CD4-positive, alpha-beta T cell treated with Interleukin-10 for 1 hour (primary cell): ENCODE results near the gene SPINK14.

ENCODE experiments used
- DNase-seq: peaks from one replicate; pipeline ENCODE4 v3.0.0-alpha.2; 2020

Gene SPINK14

DNA sequence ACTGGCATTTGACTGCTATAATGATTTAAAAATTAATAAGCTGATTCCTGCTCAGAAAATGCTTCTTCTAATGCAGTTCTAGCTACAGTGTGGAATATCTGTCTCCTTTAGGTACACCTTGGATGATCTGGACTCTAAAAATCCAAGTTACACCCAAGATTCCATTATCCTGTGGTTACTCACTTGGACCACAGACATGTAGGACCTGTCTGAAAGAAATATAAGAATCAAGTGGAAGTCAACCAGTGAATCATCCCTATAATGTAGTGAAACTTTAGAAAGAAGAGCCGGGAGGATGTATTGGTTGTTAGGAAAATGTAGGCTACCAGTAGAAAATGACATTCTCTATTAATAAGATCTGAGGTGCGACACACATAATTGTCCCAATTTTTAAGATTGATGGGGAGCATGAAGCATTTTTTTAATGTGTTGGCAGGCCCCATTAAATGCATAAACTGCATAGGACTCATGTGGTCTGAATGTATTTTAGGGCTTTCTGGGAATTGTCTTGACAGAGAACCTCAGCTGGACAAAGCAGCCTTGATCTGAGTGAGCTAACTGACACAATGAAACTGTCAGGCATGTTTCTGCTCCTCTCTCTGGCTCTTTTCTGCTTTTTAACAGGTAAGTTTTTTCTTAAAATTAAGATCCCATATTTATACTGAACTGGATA is 34.3 kb downstream of the SPINK14 start, which contains the start of gene SPINK6:
SPINK6 (plus strand) TSS at position 512 of the 673 bp plus-strand sequence; CDS start at position 567, 55 bp downstream.
- no peak for DNase-seq

DNA sequence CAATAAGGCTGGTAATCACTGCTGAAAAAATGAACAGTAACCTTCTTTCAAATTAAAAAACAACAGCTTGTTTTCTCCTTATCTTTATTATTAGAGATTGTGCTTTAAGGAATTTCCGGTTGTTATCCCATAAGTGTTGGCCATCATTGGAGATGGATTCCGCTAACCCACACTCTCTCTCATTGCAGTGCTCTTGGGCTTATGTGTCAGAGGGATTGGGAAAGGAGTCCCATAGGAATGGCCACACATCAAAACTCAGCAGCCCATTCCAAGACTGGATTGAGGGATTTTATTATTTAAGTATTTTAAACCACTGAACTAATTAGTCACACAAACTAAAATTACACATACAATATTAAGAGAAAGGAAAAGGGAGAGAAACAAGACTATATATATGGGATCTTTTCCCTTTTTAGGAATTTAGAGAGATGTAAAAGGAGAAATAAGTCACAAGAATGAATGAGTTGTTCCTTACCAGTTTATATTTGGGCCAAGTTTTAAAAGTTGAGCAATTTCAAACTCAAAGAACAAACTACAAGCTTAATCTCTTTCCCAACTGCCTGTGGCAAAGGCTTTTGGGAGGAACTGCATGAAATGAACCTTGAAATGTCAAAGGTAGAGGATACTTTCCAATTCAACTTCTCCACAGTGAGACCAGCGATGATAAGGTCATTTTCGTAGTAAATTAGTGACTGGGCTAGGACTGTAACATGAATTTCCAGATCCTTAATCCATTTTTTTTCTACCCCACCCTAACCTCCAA is 36.9 kb downstream of the SPINK14 start:
- no peak for DNase-seq

DNA sequence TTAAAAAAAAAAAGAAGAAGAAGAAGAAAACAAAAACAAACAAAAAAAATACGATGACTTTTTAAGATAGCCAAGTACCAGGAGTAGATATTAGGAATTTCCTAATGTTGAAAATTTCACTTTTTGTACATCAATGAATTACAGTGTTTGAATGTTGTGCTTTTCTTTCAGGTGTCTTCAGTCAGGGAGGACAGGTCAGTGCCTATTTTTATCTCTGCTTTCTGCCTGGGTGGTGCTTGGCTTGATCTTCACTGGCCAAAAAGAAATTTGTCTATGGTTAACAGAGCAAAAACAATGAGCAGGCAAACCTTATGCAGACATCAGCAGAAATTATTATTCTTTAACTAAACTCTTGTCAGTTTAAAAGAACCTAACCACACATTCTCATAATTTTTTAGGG is 37.5 kb downstream of the SPINK14 start:
- DNase-seq: no peak

DNA sequence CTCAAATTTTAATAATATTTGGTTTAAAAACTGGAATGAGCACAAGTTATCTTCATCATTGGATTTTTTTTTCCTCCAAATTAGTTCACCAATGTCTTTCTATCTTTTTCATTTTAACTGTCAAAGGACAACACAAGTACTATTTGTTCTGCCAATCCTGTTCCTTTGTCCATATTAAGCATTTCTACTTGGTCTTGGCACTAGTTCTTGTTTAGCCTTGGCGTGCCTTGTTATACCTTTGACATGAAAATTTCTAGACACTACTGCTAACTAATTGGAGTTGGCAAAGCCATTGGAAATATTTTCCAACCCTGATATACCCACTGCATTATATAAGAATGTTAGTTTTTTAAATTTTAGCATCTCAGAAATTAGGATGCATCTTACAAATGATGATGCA is 38.3 kb downstream of the SPINK14 start:
- no peak for DNase-seq

DNA sequence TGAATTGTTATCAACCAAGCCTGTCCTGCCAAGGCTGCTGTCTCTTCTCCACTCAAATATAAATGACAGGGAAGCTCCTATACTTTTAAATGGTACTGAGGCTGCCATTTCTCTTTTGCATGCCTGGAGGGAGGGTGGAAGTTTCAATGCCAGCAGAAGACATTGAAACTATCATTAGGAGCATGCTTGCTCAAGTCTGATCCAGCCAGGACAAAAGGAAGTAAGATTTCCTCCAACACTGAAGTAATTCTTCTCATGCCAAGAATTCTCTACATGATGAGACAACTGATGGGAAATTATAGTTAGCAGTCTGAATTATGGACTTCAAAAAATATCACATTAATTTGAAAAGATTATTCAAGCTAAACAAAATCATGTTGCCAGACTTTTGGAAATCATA is 39.9 kb downstream of the SPINK14 start:
- DNase-seq: no peak

DNA sequence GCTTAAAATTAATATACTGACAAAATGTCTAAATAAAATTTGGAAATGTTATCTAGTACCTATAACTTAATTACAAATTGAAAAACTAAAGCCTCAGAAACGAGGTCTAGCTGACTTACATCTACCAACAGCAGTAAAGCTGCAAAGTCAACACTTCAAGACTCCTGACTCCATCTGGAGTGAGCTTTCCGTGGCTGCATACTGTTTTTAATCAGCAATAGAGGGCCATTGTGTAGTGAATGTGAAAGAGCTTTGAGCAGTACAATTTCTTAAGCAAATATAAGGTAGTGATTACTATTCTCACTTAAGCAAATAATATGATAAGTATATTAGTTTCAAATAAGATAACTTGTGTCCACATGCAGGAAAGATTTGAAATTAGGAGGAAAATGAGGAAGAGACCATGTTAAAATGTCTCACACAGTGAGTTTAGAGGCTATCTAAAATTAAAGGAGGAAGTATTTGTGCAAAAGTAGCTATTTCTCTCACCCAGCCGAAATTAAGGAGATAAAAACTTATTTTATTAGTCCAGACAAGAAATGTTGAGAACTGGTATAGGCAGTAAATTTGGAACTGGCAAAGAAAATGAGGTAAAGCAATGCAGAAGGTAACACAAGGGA is 40.9 kb downstream of the SPINK14 start:
- no peak for DNase-seq

DNA sequence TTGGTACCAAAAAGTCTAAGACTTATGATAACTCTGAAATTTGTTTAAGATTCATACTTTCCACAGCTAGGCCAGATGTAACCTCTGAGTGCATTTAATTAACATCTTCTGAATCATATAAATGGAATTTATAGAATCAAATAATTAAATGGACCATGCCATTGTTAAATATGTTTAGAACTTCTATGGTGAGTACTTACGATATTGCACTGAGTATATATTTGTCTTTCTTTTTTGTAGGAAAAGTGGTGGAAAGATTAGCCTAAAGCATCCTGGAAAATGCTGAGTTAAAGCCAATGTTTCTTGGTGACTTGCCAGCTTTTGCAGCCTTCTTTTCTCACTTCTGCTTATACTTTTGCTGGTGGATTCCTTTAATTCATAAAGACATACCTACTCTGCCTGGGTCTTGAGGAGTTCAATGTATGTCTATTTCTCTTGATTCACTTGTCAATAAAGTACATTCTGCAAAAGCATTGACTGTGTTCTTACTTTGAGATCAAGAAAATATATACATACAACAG is 46.4 kb downstream of the SPINK14 start:
- no peak for DNase-seq

DNA sequence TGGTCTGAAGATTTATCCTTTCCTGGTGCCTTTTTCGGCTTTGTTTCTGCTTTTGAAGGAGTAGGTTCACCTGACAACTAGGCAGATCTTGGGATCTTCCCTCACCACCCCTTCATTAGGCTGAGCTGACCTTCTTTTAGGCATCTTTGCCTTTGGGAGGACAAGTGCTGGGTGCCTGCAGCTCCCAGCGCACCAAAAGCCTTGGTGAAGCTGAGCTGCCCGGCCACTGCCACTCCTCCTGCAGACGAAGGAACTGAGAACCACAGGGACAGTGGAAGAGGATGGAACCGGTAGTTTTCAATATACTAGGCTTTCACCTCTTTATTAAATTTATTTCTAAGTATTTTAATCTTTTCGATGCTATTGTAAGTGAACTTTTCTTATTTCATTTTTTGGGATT is 53.2 kb downstream of the SPINK14 start:
- DNase-seq: no peak

DNA sequence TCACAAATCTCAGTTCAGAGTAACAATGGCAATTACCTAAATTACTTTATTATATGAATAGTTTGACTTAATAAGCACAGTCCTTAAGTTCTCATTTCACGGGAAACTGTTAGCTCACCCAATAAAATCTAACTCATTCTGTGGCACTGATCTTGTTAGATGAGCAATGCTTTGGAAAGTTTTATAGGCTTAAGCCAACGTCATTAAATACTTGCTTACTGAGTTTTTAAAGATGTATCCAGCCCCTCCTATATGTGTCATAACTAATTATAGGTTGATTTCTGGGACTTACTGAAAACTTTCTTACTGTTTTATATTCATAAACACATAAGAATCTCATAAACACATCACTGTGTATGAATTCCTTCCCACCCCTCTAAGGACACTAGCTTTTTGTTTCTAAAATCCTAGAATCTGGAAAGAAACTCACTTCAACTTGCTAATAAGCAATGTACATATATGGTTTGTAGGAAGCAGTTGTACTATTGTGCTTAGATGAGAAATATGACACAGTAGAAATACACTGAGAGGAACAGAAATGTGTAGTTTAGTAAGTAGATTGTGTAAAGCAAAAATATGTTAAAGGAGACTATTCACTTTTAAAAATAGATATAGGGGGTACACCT is 55.9 kb downstream of the SPINK14 start:
- no peak for DNase-seq
